Small intestine (tissue), 7 donors: ENCODE data around the gene SECISBP2L. TPM values are rescaled to one million over a fixed set of nuclear protein-coding genes. Genes with fewer than 3 reads are reported as not detected.

Experiments used
- DNase-seq, 2 donors: peaks; one replicate each; pipeline versions ENCODE4 v3.0.0 to v3.0.0-alpha.2; 2013
- FAIRE-seq: peaks from 2 replicates; lab custom pipeline; 2012; peaks lifted over from hg19 to GRCh38; lab: Jason Lieb, UNC
- H3K27ac ChIP-seq, 3 donors: one replicate each; pipeline ENCODE4 v1.5.1; 2013; ENCODE audit warnings: low read length in 2 of 3, mild to moderate bottlenecking in 2 of 3, control low read depth in 1 of 3, inconsistent platforms in 1 of 3, low read depth in 1 of 3, moderate library complexity in 1 of 3
- H3K27me3 ChIP-seq, 3 donors: one replicate each; pipeline ENCODE4 v1.6.1; 2013; ENCODE audit warnings: low read length in 3 of 3, inconsistent platforms in 1 of 3; ENCODE audit not compliant: control insufficient read depth in 3 of 3, insufficient read depth in 3 of 3
- H3K36me3 ChIP-seq, 3 donors: one replicate each; pipeline ENCODE4 v1.6.1; 2013; ENCODE audit warnings: low read length in 3 of 3, inconsistent platforms in 1 of 3, low read depth in 1 of 3, mild to moderate bottlenecking in 1 of 3, moderate library complexity in 1 of 3; ENCODE audit not compliant: control insufficient read depth in 3 of 3, insufficient read depth in 2 of 3
- H3K4me1 ChIP-seq, 3 donors: one replicate each; pipeline ENCODE4 v1.6.1; 2013; ENCODE audit warnings: low read length in 2 of 3, inconsistent platforms in 1 of 3, low read depth in 1 of 3, mild to moderate bottlenecking in 1 of 3, moderate library complexity in 1 of 3; ENCODE audit not compliant: control insufficient read depth in 3 of 3, insufficient read depth in 2 of 3
- H3K4me3 ChIP-seq, 3 donors: one replicate each; pipeline ENCODE4 v1.5.1; 2013; ENCODE audit warnings: low read length in 3 of 3, control low read depth in 1 of 3, inconsistent platforms in 1 of 3, low read depth in 1 of 3, mild to moderate bottlenecking in 1 of 3, moderate library complexity in 1 of 3
- H3K9me3 ChIP-seq, 2 donors: one replicate each; pipeline ENCODE4 v1.6.1; 2013; ENCODE audit warnings: low read depth in 1 of 2, low read length in 1 of 2; ENCODE audit not compliant: control insufficient read depth in 2 of 2, insufficient read depth in 1 of 2
- WGBS, 3 donors: extraction: QIAGEN DNeasy Blood & Tissue Kit; methylation state at CpG; one replicate each; pipeline ENCODE4 v1.1.7; 2013; 5-methylcytosine and 5-hydroxymethylcytosine counted together
- polyA plus RNA-seq, 4 donors: library from polyadenylated mRNA; stranded (reverse) in 3 of 4; unstranded in 1 of 4; fragments of 200-250 nt in 3 of 4; fragments of 120-200 nt in 1 of 4; gene quantifications; one replicate each; pipeline versions ENCODE4 v1.2.1 to v1.2.3, GENCODE V29; 2013
- donor health status: healthy with polysubstance abuse.
- donor health status: control.
- donor health status: control.
- donor health status: Bipolar disorder and iron deficiency.
- donor health status: healthy.

SECISBP2L gene
- polyA plus RNA-seq, 4 donors = 5.4 to 30.6 (median 7.5) TPM

DNA sequence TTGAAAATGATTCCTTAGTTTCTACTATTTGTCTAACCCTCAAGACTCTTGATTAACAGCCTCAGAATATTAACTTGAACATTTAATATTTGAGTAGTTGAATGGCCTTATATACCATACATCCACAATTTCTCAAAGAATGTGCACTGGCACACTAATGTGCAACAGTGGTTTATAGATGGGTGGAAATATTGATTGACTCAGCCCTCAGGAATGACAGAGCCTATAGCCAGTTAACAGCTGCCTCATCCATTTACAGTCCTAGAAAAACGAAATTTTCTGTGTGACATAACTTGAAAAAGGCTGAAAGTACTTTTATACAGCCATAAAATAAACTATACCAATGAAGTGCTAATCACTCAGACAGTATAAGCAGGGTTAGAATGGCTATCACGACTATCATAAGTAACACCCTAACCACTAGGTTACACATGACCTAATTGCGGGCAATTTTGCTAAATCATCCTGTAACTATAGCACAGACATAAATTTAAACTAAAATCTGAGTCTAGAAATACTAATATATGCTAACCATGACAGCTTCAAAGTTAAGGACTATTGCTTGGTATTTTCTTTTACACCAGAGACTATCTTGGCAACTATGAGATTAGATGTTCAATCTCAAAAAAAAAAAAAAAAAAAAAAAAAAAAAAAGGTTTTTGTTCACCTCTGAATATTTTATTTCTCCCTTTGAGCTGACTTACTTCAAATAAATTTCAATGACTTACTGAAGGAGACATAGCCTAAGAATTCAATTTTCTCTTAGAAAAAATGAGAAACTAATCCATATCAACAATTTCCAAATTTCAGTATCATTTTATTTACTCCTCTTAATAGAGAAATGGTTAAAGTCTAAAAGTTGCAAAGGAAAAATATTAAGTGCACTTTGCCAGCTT is 9.3 kb downstream of the SECISBP2L start:
- Histone ChIP-seq H3K4me1 (peaks cover 2 to 4% (median 4%) of the 10 kb centered on the region in 3 donors), H3K27ac (no peak overlapping the region), H3K4me3 (no peak overlapping the region), H3K27me3 (no peaks in the 10 kb centered on the region), H3K36me3 (peaks cover 2 to 8% (median 4%) of the 10 kb centered on the region in 3 donors), H3K9me3 (no peaks in the 10 kb centered on the region)
- WGBS, 3 donors = 70 to 77% (median 72%) methylated on average over 3 of the region's 3 CpGs
- FAIRE-seq = no peak
- DNase-seq = no peak

GRCh38 chr15:49035825-49036224 is 10.4 kb downstream of the SECISBP2L start:
- WGBS, 3 donors = 18 to 73% (median 47%) methylated on average over 2 of the region's 2 CpGs
- no peak for FAIRE-seq
- no peaks in the 10 kb centered on the region for H3K9me3 ChIP-seq
- no peaks in the 10 kb centered on the region for H3K27me3 ChIP-seq
- no peak overlapping the region for H3K4me3 ChIP-seq
- H3K36me3 ChIP-seq = peaks cover 2 to 8% (median 4%) of the 10 kb centered on the region in 3 donors
- DNase-seq = peak; percentile 55 to 71
- peak overlapping the region in 1 of 3 donors; percentile 13 for H3K27ac ChIP-seq
- H3K4me1 ChIP-seq = peaks cover 2 to 4% (median 4%) of the 10 kb centered on the region in 3 donors

DNA sequence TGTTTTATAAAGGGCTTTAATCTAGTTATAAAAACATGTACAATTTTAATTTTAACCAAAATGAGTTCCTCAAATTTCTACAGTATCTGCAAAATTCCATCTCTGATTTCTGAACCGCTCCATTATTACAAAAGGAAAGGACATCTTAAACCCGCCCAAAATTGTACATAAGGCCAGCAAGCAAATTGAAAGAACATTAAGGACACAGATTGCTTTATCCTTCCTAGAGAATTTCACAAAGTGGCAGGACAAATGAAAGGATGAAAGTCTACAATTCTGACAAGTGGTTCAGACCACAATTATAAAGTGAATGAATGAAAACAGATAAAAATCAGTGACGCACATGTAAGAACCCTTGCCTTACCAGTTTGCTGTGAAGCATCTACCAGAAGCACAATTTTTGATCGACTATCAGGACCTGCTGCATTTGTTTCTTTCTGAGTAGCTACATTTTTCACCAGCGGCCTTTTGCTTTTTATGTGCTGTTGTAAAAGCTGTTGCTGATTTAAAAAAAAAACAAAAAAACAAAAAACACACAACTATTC is 13.6 kb downstream of the SECISBP2L start:
- WGBS, 3 donors = 92 to 95% (median 94%) methylated on average over 5 of the region's 5 CpGs
- Histone ChIP-seq H3K9me3 (no peaks in the 10 kb centered on the region), H3K27ac (no peak overlapping the region), H3K36me3 (peaks cover 2 to 11% (median 8%) of the 10 kb centered on the region in 3 donors), H3K4me1 (peaks cover 2 to 4% (median 4%) of the 10 kb centered on the region in 3 donors), H3K27me3 (no peaks in the 10 kb centered on the region), H3K4me3 (no peak overlapping the region)
- DNase-seq (no peak), FAIRE-seq (no peak)

- DNase-seq (no peak), FAIRE-seq (no peak)
- H3K4me3 ChIP-seq = no peak overlapping the region
- 93 to 98% (median 97%) methylated on average over 2 of the region's 2 CpGs for WGBS, 3 donors
- H3K36me3 ChIP-seq = peaks cover 3 to 13% (median 9%) of the 10 kb centered on the region in 3 donors
- no peaks in the 10 kb centered on the region for H3K27me3 ChIP-seq
- no peaks in the 10 kb centered on the region for H3K9me3 ChIP-seq
- H3K4me1 ChIP-seq = peaks cover 2 to 4% (median 4%) of the 10 kb centered on the region in 3 donors
- no peak overlapping the region for H3K27ac ChIP-seq
These were observed 14.4 kb downstream of the SECISBP2L start for GRCh38 chr15:49031804-49032203.

GRCh38 chr15:49026700-49027099 is 19.5 kb downstream of the SECISBP2L start:
- H3K4me3 ChIP-seq = no peak overlapping the region
- H3K9me3 ChIP-seq = no peaks in the 10 kb centered on the region
- DNase-seq (no peak), FAIRE-seq (no peak)
- H3K27me3 ChIP-seq = no peaks in the 10 kb centered on the region
- H3K4me1 ChIP-seq = no peaks in the 10 kb centered on the region
- H3K36me3 ChIP-seq = peaks cover 2 to 15% (median 3%) of the 10 kb centered on the region in 3 donors
- WGBS, 3 donors = 81 to 93% (median 90%) methylated on average over 1 of the region's 1 CpG
- no peak overlapping the region for H3K27ac ChIP-seq

DNA sequence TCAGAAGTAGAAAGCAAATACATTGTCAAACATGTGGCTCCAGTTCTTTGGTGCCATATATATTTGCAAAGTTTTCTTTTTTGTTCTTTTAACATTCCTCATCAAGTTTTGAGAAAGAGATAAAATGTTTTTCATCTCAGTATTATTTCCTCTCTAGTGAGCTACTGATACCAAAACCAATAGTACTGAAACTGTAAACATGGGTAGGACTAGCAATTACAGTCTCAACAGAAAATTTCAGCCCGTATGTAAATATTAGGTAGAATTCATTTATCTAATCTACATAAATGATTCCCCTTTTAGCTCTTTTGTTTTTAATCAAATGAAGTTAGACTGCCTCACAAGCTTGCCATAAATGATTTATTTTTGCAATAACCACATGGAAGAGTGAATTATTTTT is 21.4 kb downstream of the SECISBP2L start:
- 68 to 89% (median 78%) methylated on average over 1 of the region's 1 CpG for WGBS, 3 donors
- no peak overlapping the region for H3K27ac ChIP-seq
- FAIRE-seq = no peak
- no peaks in the 10 kb centered on the region for H3K27me3 ChIP-seq
- H3K36me3 ChIP-seq = peaks cover 2 to 23% (median 7%) of the 10 kb centered on the region in 3 donors
- no peak for DNase-seq
- H3K4me3 ChIP-seq = no peak overlapping the region
- no peaks in the 10 kb centered on the region for H3K4me1 ChIP-seq
- no peaks in the 10 kb centered on the region for H3K9me3 ChIP-seq

- Histone ChIP-seq H3K27me3 (no peaks in the 10 kb centered on the region), H3K4me1 (no peaks in the 10 kb centered on the region), H3K36me3 (peaks cover 2 to 19% (median 7%) of the 10 kb centered on the region in 3 donors), H3K27ac (no peak overlapping the region), H3K4me3 (no peak overlapping the region), H3K9me3 (no peaks in the 10 kb centered on the region)
- 75 to 86% (median 76%) methylated on average over 3 of the region's 3 CpGs for WGBS, 3 donors
- no peak for FAIRE-seq
- DNase-seq = no peak
These were observed 22.9 kb downstream of the SECISBP2L start for GRCh38 chr15:49023354-49023753.

GRCh38 chr15:49015896-49016295 is 30.4 kb downstream of the SECISBP2L start:
- peaks cover 8 to 14% (median 11%) of the 10 kb centered on the region in 3 donors for H3K36me3 ChIP-seq
- no peaks in the 10 kb centered on the region for H3K9me3 ChIP-seq
- H3K27me3 ChIP-seq = no peaks in the 10 kb centered on the region
- FAIRE-seq = no peak
- H3K4me3 ChIP-seq = no peak overlapping the region
- no peak overlapping the region for H3K27ac ChIP-seq
- DNase-seq = no peak
- H3K4me1 ChIP-seq = no peaks in the 10 kb centered on the region
- WGBS, 3 donors = 89 to 98% (median 96%) methylated on average over 2 of the region's 2 CpGs
